Stomach (tissue), 4 donors: ENCODE measurements around the gene PLCD1.

ENCODE experiments used
- EP300 ChIP-seq: sonication (generic); formaldehyde crosslinking; IDR thresholded peaks from one replicate; pipeline ENCODE4 v1.6.1; 2017; ENCODE audit warnings: antibody characterized with exemption
- POLR2A ChIP-seq, 4 donors: fragments of 450-650 bp; IDR thresholded peaks; one replicate each; pipeline ENCODE4 v1.6.1; 2016; ENCODE audit warnings: antibody characterized with exemption in 4 of 4, control low read depth in 2 of 4, mild to moderate bottlenecking in 1 of 4, moderate library complexity in 1 of 4
- POLR2AphosphoS5 ChIP-seq, 3 donors: sonication (generic); formaldehyde crosslinking; IDR thresholded peaks; one replicate each; pipeline ENCODE4 v1.6.1; 2016; ENCODE audit warnings: antibody characterized with exemption in 3 of 3
- TF ChIP-seq, protein P1 (sequence below), 7 experiments: fragments of 450-650 bp in 4 of 7; fragments of 200-600 bp in 3 of 7; sonication (generic) in 3 of 7; IDR thresholded peaks; one replicate each; pipeline ENCODE4 v1.5.1; 2016 to 2019; ENCODE audit warnings: antibody characterized with exemption in 7 of 7, control low read depth in 2 of 7, mild to moderate bottlenecking in 1 of 7

- TF ChIP-seq, protein P1, sequence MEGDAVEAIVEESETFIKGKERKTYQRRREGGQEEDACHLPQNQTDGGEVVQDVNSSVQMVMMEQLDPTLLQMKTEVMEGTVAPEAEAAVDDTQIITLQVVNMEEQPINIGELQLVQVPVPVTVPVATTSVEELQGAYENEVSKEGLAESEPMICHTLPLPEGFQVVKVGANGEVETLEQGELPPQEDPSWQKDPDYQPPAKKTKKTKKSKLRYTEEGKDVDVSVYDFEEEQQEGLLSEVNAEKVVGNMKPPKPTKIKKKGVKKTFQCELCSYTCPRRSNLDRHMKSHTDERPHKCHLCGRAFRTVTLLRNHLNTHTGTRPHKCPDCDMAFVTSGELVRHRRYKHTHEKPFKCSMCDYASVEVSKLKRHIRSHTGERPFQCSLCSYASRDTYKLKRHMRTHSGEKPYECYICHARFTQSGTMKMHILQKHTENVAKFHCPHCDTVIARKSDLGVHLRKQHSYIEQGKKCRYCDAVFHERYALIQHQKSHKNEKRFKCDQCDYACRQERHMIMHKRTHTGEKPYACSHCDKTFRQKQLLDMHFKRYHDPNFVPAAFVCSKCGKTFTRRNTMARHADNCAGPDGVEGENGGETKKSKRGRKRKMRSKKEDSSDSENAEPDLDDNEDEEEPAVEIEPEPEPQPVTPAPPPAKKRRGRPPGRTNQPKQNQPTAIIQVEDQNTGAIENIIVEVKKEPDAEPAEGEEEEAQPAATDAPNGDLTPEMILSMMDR (IDR thresholded peaks at IDR 0.05): no peak
- no peak for TF ChIP-seq POLR2A (IDR thresholded peaks at IDR 0.05)
- TF ChIP-seq EP300: no peak
- no peak for TF ChIP-seq POLR2AphosphoS5 (IDR thresholded peaks at IDR 0.05)
Measured at GRCh38 chr3:37981348-37981664, 48.1 kb downstream of the PLCD1 start.
